Measurements from ENCODE around the gene SPIRE2. TPM values are rescaled to one million over a fixed set of nuclear protein-coding genes. Genes with fewer than 3 reads are reported as not detected.
"Not testable (repeated sequence)": the region's sequence is repeated elsewhere in the genome, so short reads cannot be mapped to it uniquely, and the experiment has no call there.

SPIRE2 gene
- total RNA-seq, 4 donors from 2014 or later = 3.4 to 9.6 (median 4.3) TPM

DNA sequence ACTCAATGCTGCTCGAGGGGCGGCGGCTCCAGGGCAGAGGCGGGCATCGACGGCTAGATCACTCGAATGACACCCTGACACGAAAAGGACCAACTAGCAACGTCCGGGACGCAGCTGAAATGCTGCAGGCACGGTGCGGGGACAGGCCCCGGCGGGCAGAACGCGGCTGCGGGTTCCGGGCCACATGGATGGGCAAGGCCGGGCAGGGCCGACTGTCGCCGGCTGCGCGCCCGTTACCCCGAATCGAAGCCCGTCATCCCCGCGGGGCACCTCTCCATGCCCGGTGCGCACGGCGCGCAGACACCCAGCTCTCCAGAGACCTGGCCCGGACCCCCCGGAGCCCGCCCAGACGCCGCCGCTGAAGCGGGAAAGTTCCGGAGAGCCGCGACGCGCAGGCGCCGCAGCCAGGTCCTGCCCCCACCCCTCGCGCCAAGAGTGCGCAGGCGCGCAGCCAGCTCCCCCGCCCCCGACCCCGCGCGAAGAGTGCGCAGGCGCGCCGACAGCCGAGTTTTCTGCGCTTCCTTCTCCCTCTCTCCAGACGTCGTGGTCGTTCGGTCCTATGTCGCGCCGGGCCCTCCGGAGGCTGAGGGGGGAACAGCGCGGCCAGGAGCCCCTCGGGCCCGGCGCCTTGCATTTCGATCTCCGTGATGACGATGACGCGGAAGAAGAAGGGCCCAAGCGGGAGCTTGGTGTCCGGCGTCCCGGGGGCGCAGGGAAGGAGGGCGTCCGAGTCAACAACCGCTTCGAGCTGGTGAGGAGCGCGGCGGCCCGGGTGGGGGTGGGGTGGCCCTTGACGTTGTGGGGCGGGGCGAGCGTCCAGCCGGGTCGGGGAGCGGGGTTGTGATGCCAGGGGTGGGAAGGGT, 45.1 kb downstream of the SPIRE2 start, which contains the start of gene TCF25:
TCF25 (plus strand) TSS at position 484 of the 863 bp plus-strand sequence; CDS start at position 560, 76 bp downstream.
- DNase-seq = no peak
- WGBS, 2 donors = 0% methylated on average over 1 of the region's 104 CpGs; no CpG with 5 or more reads in 1 of the 2 donors

DNA sequence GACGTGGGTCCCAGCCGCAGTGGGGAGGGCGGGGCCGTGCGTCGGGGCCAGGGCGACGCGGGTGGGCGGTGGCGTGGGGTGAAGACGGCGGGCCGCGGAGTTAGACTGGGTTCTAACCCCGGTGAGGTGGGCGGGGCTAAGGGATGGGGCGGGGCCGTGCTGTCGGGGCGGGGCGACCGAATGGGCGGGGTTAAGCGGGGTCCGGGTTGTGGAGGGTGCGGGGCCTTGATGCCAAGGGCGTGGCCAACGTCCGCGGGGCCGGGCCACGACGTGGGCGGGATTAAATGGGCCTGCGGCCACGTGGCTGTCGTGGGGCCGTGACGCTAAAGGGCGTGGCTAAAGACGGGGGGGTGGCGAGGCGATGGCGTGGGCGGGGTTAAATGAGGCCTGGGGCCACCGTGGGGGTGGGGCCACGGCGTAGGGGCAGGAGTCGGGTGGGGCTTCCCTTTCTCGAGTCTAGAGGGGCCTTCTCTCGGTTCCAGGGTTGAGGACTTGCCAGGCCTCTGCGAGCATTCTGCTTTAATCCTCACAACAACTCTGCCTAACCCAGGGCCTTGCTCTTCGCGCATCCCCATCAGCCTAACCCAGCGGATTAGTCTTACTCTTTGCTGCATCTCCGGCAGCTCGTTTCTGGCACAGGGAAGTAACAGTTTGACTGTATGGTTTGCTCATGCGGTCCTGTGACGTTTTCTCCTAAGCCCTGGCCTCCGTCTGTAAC, 45.9 kb downstream of the SPIRE2 start:
- no peak for TF ChIP-seq POLR2A (IDR thresholded peaks at IDR 0.05)
- TF ChIP-seq, protein P1, sequence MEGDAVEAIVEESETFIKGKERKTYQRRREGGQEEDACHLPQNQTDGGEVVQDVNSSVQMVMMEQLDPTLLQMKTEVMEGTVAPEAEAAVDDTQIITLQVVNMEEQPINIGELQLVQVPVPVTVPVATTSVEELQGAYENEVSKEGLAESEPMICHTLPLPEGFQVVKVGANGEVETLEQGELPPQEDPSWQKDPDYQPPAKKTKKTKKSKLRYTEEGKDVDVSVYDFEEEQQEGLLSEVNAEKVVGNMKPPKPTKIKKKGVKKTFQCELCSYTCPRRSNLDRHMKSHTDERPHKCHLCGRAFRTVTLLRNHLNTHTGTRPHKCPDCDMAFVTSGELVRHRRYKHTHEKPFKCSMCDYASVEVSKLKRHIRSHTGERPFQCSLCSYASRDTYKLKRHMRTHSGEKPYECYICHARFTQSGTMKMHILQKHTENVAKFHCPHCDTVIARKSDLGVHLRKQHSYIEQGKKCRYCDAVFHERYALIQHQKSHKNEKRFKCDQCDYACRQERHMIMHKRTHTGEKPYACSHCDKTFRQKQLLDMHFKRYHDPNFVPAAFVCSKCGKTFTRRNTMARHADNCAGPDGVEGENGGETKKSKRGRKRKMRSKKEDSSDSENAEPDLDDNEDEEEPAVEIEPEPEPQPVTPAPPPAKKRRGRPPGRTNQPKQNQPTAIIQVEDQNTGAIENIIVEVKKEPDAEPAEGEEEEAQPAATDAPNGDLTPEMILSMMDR (IDR thresholded peaks at IDR 0.05) = no peak
- 1 to 10% methylated on average over 12 to 30 of the region's 61 CpGs for WGBS, 2 donors

More for the DNA sequence above, 45.1 kb downstream of the SPIRE2 start, which contains the start of gene TCF25:
- peaks cover 0 to 27% (median 0%) of the 10 kb centered on the region in 3 donors for H3K36me3 ChIP-seq
- H3K4me3 ChIP-seq = peak within 1 kb of the TSS; percentile 73 to 97 (median 82)
- no peaks in the 10 kb centered on the region for H3K9me3 ChIP-seq
- peak in 3 of 4 donors; percentile 49 to 89 (median 68) for TF ChIP-seq POLR2A (IDR thresholded peaks at IDR 0.05)
- TF ChIP-seq, protein P1 (IDR thresholded peaks at IDR 0.05) = no peak
- intact Hi-C loops (cut with DNase I) = no loop called here
- no peaks in the 10 kb centered on the region for H3K27me3 ChIP-seq
- H3K27ac ChIP-seq = peak within 1 kb of the TSS; percentile 99 to 100 (median 100)
- peaks cover 14 to 29% (median 16%) of the 10 kb centered on the region in 3 donors for H3K4me1 ChIP-seq

DNA sequence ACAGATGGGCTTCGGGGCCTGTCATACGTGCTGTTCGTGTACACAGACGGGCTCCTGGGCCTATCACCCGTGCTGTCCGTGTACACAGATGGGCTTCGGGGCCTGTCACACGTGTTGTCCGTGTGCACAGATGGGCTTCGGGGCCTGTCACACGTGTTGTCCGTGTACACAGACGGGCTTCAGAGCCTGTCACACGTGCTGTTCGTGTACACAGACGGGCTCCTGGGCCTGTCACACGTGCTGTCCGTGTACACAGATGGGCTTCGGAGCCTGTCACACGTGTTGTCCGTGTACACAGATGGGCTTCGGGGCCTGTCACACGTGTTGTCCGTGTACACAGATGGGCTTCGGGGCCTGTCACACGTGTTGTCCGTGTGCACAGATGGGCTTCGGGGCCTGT, 50.8 kb downstream of the SPIRE2 start:
- H3K9me3 ChIP-seq; H3K27me3 ChIP-seq; DNase-seq; H3K27ac ChIP-seq; H3K4me3 ChIP-seq; intact Hi-C loops (cut with DNase I): not testable (repeated sequence)
- H3K36me3 ChIP-seq = peaks cover 19 to 82% (median 28%) of the 10 kb centered on the region in 3 donors
- peaks cover 7 to 40% (median 8%) of the 10 kb centered on the region in 3 donors for H3K4me1 ChIP-seq
- WGBS, 2 donors = 90 to 95% methylated on average over 4 to 19 of the region's 28 CpGs

More for the DNA sequence above, 45.9 kb downstream of the SPIRE2 start:
- Histone ChIP-seq H3K36me3 (peaks cover 7 to 35% (median 7%) of the 10 kb centered on the region in 3 donors), H3K4me1 (peaks cover 14 to 29% (median 16%) of the 10 kb centered on the region in 3 donors), H3K27ac (peak overlapping the region; percentile 99 to 100 (median 100)), H3K9me3 (no peaks in the 10 kb centered on the region), H3K27me3 (no peaks in the 10 kb centered on the region), H3K4me3 (peak overlapping the region; percentile 73 to 97 (median 82))
- DNase-seq = peak; percentile 76
- intact Hi-C loops (cut with DNase I) = no loop called here

DNA sequence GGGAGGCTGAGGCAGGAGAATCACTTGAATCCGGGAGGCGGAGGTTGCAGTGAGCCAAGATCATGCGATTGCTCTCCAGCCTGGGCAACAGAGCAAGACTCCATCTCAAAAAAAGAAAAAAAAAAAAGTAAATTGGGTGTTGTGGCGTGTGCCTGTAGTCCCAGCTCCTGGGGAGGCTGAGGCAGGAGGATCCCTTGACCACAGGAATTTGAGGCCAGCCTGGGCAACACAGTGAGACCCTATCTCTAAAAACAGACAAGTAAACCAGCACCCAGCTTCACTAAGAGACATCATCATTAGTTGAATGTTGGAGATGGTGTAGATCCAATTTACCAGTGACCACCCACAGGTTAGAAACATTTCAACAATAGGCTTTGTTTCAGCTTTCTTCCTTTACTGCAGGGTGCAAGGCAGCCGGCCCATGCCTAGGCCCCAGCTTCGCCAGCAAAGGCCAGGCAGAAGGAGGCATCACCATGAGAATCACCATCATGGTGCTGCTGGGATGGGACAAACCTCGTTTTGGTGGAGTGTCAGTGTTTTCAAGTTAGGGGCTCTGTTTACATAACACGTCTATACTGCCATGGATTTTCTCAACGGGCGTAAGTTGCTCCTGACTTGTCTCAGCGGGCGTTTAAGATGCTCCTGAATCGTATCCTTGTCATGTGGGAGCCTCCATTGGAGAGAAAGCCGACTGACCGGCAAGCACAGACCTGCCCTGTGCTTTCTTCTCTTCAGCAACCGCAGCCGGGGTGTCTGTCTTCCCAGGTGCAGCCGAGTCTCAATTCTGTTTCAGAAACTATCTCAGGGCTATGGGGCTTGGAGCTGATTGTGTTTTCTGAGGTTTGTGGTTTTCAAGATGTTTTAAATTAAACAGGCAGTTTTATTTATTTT, 52.4 kb downstream of the SPIRE2 start:
- intact Hi-C loops (cut with DNase I) = no loop called here
- 64 to 66% methylated on average over 15 to 16 of the region's 18 CpGs for WGBS, 2 donors
- TF ChIP-seq, protein P1 (IDR thresholded peaks at IDR 0.05) = no peak
- no peak for TF ChIP-seq POLR2A (IDR thresholded peaks at IDR 0.05)
- Histone ChIP-seq H3K4me1 (peaks cover 0 to 28% (median 0%) of the 10 kb centered on the region in 3 donors), H3K27me3 (no peaks in the 10 kb centered on the region), H3K9me3 (no peaks in the 10 kb centered on the region), H3K36me3 (peaks cover 27 to 92% (median 36%) of the 10 kb centered on the region in 3 donors), H3K4me3 (no peak overlapping the region), H3K27ac (peak overlapping the region in 1 of 4 donors; percentile 11)
- DNase-seq = no peak

DNA sequence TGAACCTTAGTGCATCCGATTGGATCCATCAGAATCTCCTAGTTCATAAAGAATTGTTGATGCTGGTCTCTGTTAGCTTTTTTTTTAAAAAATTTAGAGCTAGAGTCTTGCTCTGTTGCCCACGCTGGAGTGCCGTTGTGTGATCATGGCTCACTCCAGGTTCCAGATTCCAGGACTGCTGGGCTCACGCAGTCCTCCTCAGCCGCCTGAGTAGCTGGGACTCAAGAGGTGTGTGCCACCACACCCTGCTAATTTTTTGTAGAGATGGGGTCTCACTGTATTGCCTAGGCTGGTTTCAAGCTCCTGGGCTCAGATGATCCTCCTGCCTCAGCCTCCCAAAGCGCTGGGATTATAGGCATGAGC, 53.1 kb downstream of the SPIRE2 start:
- Histone ChIP-seq H3K36me3 (peaks cover 31 to 92% (median 42%) of the 10 kb centered on the region in 3 donors), H3K4me1 (peaks cover 0 to 23% (median 0%) of the 10 kb centered on the region in 3 donors), H3K9me3 (no peaks in the 10 kb centered on the region), H3K4me3 (no peak overlapping the region), H3K27ac (no peak overlapping the region), H3K27me3 (no peaks in the 10 kb centered on the region)
- intact Hi-C loops (cut with DNase I) = no loop called here
- 63 to 69% methylated on average over 6 of the region's 6 CpGs for WGBS, 2 donors
- TF ChIP-seq, protein P1 (IDR thresholded peaks at IDR 0.05) = no peak
- DNase-seq = no peak
